Measurements from ENCODE around the gene QSER1. TPM values are rescaled to one million over a fixed set of nuclear protein-coding genes. Genes with fewer than 3 reads are reported as not detected.

QSER1 gene
- total and polyA plus RNA-seq, 4 experiments from 2014 or later = 0.18 to 13.0 (median 6.5) TPM

- H3K9me3 ChIP-seq (ENCODE audit: control insufficient read depth in 1 of 2, low read length in 2 of 2) = no peaks in the 10 kb centered on the region
- intact Hi-C loops (cut with micrococcal nuclease) = loop anchor here (10.0 kb wide), 1 partner anchor 53 kb away; no protein-coding TSS in a partner anchor
- H3K27ac ChIP-seq (ENCODE audit: low read depth, low read length) = no peak overlapping the region
- H3K4me1 ChIP-seq (ENCODE audit: insufficient read depth, low read length) = peaks cover 17% of the 10 kb centered on the region
- H3K36me3 Mint-ChIP-seq = no peaks in the 10 kb centered on the region
- H3K4me1 Mint-ChIP-seq = peaks cover 9 to 35% (median 22%) of the 10 kb centered on the region in 4 donors
- ChIA-PET CTCF (ENCODE audit: partially characterized antibody) (interaction anchor here (1.5 to 2.2 kb wide), 3 partner anchors 10 to 44 kb away, joined by 3 to 6 read pairs (median 5); no protein-coding TSS in a partner anchor), POLR2A (ENCODE audit: partially characterized antibody) (interaction anchor here (4.9 kb wide), 1 partner anchor 21 kb away, joined by 43 read pairs; the partner anchor contains the start of gene TCP11L1)
- no peak overlapping the region for H3K4me3 Mint-ChIP-seq
- no peak overlapping the region for H3K27ac Mint-ChIP-seq
- H3K4me3 ChIP-seq (ENCODE audit: low read length in 2 of 2) = no peak overlapping the region
- H3K27me3 ChIP-seq (ENCODE audit: insufficient read depth, low read length) = peaks cover 3% of the 10 kb centered on the region
- H3K27me3 Mint-ChIP-seq = peaks cover 11 to 19% of the 10 kb centered on the region in 2 donors
- DNase-seq = no peak
- no peaks in the 10 kb centered on the region for H3K9me3 Mint-ChIP-seq
- H3K36me3 ChIP-seq (ENCODE audit: insufficient read depth, low read length) = no peaks in the 10 kb centered on the region
Measured at GRCh38 chr11:33017478-33017877, 124.9 kb downstream of the QSER1 start.

DNA sequence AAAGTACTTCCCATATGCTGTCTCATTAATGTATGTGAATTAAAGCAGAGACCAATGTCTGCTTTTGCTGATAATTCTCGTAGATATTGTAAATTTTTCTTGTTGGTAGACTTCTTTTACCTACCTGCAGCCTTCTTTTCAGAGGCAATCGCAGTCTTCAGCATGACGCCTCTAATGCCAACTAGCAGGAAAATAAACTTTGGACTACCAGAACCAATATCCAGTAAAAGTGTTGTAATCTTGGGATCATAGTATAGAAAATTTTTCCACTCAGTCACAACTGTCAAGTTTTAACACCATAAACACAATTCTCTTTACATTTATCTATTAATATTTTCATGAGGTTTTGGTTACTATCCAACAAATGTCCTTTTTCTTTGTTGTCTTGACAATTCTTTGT is 125.4 kb downstream of the QSER1 start:
- no peak overlapping the region for H3K4me3 ChIP-seq (ENCODE audit: low read length in 2 of 2)
- Mint-ChIP-seq H3K27me3 (peaks cover 11 to 19% of the 10 kb centered on the region in 2 donors), H3K27ac (no peak overlapping the region), H3K36me3 (no peaks in the 10 kb centered on the region), H3K9me3 (no peaks in the 10 kb centered on the region), H3K4me3 (no peak overlapping the region), H3K4me1 (peaks cover 9 to 31% (median 19%) of the 10 kb centered on the region in 4 donors)
- intact Hi-C loops (cut with micrococcal nuclease) = loop anchor here (10.0 kb wide), 1 partner anchor 53 kb away; no protein-coding TSS in a partner anchor
- DNase-seq = no peak
- ChIA-PET POLR2A (ENCODE audit: partially characterized antibody) (interaction anchor here (4.9 kb wide), 1 partner anchor 21 kb away, joined by 43 read pairs; the partner anchor contains the start of gene TCP11L1), CTCF (ENCODE audit: partially characterized antibody) (no interaction called here)
- peaks cover 14% of the 10 kb centered on the region for H3K4me1 ChIP-seq (ENCODE audit: insufficient read depth, low read length)
- peaks cover 3% of the 10 kb centered on the region for H3K27me3 ChIP-seq (ENCODE audit: insufficient read depth, low read length)
- H3K9me3 ChIP-seq (ENCODE audit: control insufficient read depth in 1 of 2, low read length in 2 of 2) = no peaks in the 10 kb centered on the region
- H3K36me3 ChIP-seq (ENCODE audit: insufficient read depth, low read length) = no peaks in the 10 kb centered on the region
- H3K27ac ChIP-seq (ENCODE audit: low read depth, low read length) = no peak overlapping the region

DNA sequence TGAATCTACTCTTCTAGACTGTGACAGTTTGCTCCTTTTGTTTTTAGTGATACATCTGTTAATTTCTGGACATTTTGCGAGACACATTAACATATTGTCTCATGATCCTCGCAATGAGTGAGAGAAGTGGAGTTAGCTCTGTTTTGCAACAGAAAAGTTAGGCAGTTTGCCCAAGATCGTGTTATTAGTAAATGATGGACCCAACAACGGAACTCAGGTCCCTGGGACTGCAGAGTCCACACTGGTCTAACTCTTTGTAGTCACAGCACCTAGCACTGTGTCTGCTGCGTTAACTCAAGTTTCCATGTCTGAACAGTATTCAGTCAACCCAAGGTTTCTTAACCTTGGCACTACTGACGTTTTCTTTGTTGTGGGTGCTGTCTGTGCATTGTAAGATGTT is 126.2 kb downstream of the QSER1 start:
- intact Hi-C loops (cut with micrococcal nuclease) = loop anchor here (10.0 kb wide), 1 partner anchor 54 kb away; no protein-coding TSS in a partner anchor
- H3K27ac ChIP-seq (ENCODE audit: low read depth, low read length) = no peak overlapping the region
- no peaks in the 10 kb centered on the region for H3K36me3 Mint-ChIP-seq
- no peak for DNase-seq
- H3K4me1 Mint-ChIP-seq = peaks cover 8 to 22% (median 17%) of the 10 kb centered on the region in 4 donors
- POLR2A ChIA-PET (ENCODE audit: partially characterized antibody) = no interaction called here
- CTCF ChIA-PET (ENCODE audit: partially characterized antibody) = no interaction called here
- no peaks in the 10 kb centered on the region for H3K9me3 ChIP-seq (ENCODE audit: control insufficient read depth in 1 of 2, low read length in 2 of 2)
- H3K36me3 ChIP-seq (ENCODE audit: insufficient read depth, low read length) = no peaks in the 10 kb centered on the region
- H3K9me3 Mint-ChIP-seq = no peaks in the 10 kb centered on the region
- H3K27me3 Mint-ChIP-seq = peaks cover 11 to 19% of the 10 kb centered on the region in 2 donors
- H3K4me3 ChIP-seq (ENCODE audit: low read length in 2 of 2) = no peak overlapping the region
- no peak overlapping the region for H3K27ac Mint-ChIP-seq
- H3K4me3 Mint-ChIP-seq = no peak overlapping the region
- peaks cover 14% of the 10 kb centered on the region for H3K4me1 ChIP-seq (ENCODE audit: insufficient read depth, low read length)
- H3K27me3 ChIP-seq (ENCODE audit: insufficient read depth, low read length) = peaks cover 3% of the 10 kb centered on the region

- Mint-ChIP-seq H3K27ac (no peak overlapping the region), H3K4me1 (peaks cover 3 to 18% (median 9%) of the 10 kb centered on the region in 4 donors), H3K36me3 (no peaks in the 10 kb centered on the region), H3K9me3 (no peaks in the 10 kb centered on the region), H3K4me3 (no peak overlapping the region), H3K27me3 (peaks cover 9 to 17% of the 10 kb centered on the region in 2 donors)
- DNase-seq = no peak
- Histone ChIP-seq H3K27ac (ENCODE audit: low read depth, low read length) (no peak overlapping the region), H3K36me3 (ENCODE audit: insufficient read depth, low read length) (no peaks in the 10 kb centered on the region), H3K9me3 (ENCODE audit: control insufficient read depth in 1 of 2, low read length in 2 of 2) (no peaks in the 10 kb centered on the region), H3K4me1 (ENCODE audit: insufficient read depth, low read length) (peaks cover 9% of the 10 kb centered on the region), H3K4me3 (ENCODE audit: low read length in 2 of 2) (no peak overlapping the region), H3K27me3 (ENCODE audit: insufficient read depth, low read length) (peaks cover 2% of the 10 kb centered on the region)
- ChIA-PET POLR2A (ENCODE audit: partially characterized antibody) (no interaction called here), CTCF (ENCODE audit: partially characterized antibody) (interaction anchor here (1.0 to 2.0 kb wide), 6 partner anchors 9 to 53 kb away, joined by 3 to 10 read pairs (median 4); partner anchors contain the start of gene TCP11L1)
- intact Hi-C loops (cut with micrococcal nuclease) = no loop called here
Measured at GRCh38 chr11:33021501-33021900, 128.9 kb downstream of the QSER1 start.

- no peak overlapping the region for H3K27ac Mint-ChIP-seq
- Histone ChIP-seq H3K27ac (ENCODE audit: low read depth, low read length) (no peak overlapping the region), H3K27me3 (ENCODE audit: insufficient read depth, low read length) (no peaks in the 10 kb centered on the region), H3K4me3 (ENCODE audit: low read length in 2 of 2) (no peak overlapping the region), H3K9me3 (ENCODE audit: control insufficient read depth in 1 of 2, low read length in 2 of 2) (no peaks in the 10 kb centered on the region), H3K4me1 (ENCODE audit: insufficient read depth, low read length) (peaks cover 7% of the 10 kb centered on the region), H3K36me3 (ENCODE audit: insufficient read depth, low read length) (no peaks in the 10 kb centered on the region)
- H3K4me1 Mint-ChIP-seq = peaks cover 2 to 17% (median 7%) of the 10 kb centered on the region in 4 donors
- H3K4me3 Mint-ChIP-seq = no peak overlapping the region
- no peaks in the 10 kb centered on the region for H3K36me3 Mint-ChIP-seq
- POLR2A ChIA-PET (ENCODE audit: partially characterized antibody) = interaction anchor here (1.4 kb wide), 1 partner anchor 17 kb away, joined by 11 read pairs; the partner anchor contains the start of gene TCP11L1
- no peak for DNase-seq
- H3K27me3 Mint-ChIP-seq = peaks cover 8 to 15% of the 10 kb centered on the region in 2 donors
- intact Hi-C loops (cut with micrococcal nuclease) = no loop called here
- CTCF ChIA-PET (ENCODE audit: partially characterized antibody) = interaction anchor here (0.9 to 2.0 kb wide), 7 partner anchors 12 to 63 kb away, joined by 3 to 10 read pairs (median 4); partner anchors contain the start of gene TCP11L1
- no peaks in the 10 kb centered on the region for H3K9me3 Mint-ChIP-seq
Measured at GRCh38 chr11:33021937-33022336, 129.3 kb downstream of the QSER1 start.

DNA sequence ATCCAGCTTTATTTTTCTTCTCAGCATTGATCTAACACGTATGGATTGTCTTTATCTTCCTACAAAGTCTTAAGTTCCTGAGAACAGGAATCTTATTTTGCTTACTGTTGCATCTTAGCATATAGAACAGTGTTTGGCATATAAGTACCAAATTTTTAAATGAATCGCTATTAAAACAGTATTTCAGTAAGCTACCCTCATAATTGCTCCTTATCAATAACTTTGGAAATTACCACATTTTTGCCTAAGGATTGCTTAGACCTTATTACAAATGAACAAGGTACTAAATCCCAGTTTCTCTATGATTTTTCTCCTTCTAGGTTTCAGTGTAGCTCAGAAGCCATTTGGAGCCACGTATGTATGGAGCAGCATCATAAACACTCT is 132.7 kb downstream of the QSER1 start:
- H3K4me1 Mint-ChIP-seq = peaks cover 2 to 10% (median 7%) of the 10 kb centered on the region in 4 donors
- no peaks in the 10 kb centered on the region for H3K27me3 ChIP-seq (ENCODE audit: insufficient read depth, low read length)
- ChIA-PET CTCF (ENCODE audit: partially characterized antibody) (interaction anchor here (0.5 to 1.4 kb wide), 4 partner anchors 9 to 155 kb away, joined by 3 to 5 read pairs (median 3); partner anchors contain the start of genes DEPDC7 and TCP11L1), POLR2A (ENCODE audit: partially characterized antibody) (interaction anchor here (1.6 kb wide), 1 partner anchor 13 kb away, joined by 10 read pairs; no protein-coding TSS in a partner anchor)
- no peak overlapping the region for H3K4me3 Mint-ChIP-seq
- H3K4me1 ChIP-seq (ENCODE audit: insufficient read depth, low read length) = peaks cover 7% of the 10 kb centered on the region
- H3K27ac Mint-ChIP-seq = no peak overlapping the region
- peaks cover 0 to 2% of the 10 kb centered on the region in 2 donors for H3K27me3 Mint-ChIP-seq
- H3K36me3 Mint-ChIP-seq = no peaks in the 10 kb centered on the region
- no peaks in the 10 kb centered on the region for H3K9me3 Mint-ChIP-seq
- H3K4me3 ChIP-seq (ENCODE audit: low read length in 2 of 2) = no peak overlapping the region
- H3K9me3 ChIP-seq (ENCODE audit: control insufficient read depth in 1 of 2, low read length in 2 of 2) = no peaks in the 10 kb centered on the region
- no peak overlapping the region for H3K27ac ChIP-seq (ENCODE audit: low read depth, low read length)
- DNase-seq = no peak
- intact Hi-C loops (cut with micrococcal nuclease) = no loop called here
- no peaks in the 10 kb centered on the region for H3K36me3 ChIP-seq (ENCODE audit: insufficient read depth, low read length)

GRCh38 chr11:33027233-33027632 is 134.6 kb downstream of the QSER1 start:
- CTCF ChIA-PET (ENCODE audit: partially characterized antibody) = interaction anchor here (1.5 kb wide), 1 partner anchor 38 kb away, joined by 5 read pairs; no protein-coding TSS in a partner anchor
- H3K27ac Mint-ChIP-seq = no peak overlapping the region

More at GRCh38 chr11:33027233-33027632, 134.6 kb downstream of the QSER1 start:
- POLR2A ChIA-PET (ENCODE audit: partially characterized antibody) = interaction anchor here (2.7 kb wide), 1 partner anchor 12 kb away, joined by 9 read pairs; the partner anchor contains the start of gene TCP11L1
- Mint-ChIP-seq H3K36me3 (no peaks in the 10 kb centered on the region), H3K9me3 (no peaks in the 10 kb centered on the region), H3K27me3 (peaks cover 0 to 4% of the 10 kb centered on the region in 2 donors), H3K4me3 (no peak overlapping the region), H3K4me1 (peaks cover 0 to under 1% (median 0%) of the 10 kb centered on the region in 4 donors)
- Histone ChIP-seq H3K9me3 (ENCODE audit: control insufficient read depth in 1 of 2, low read length in 2 of 2) (no peaks in the 10 kb centered on the region), H3K27ac (ENCODE audit: low read depth, low read length) (no peak overlapping the region), H3K36me3 (ENCODE audit: insufficient read depth, low read length) (no peaks in the 10 kb centered on the region), H3K27me3 (ENCODE audit: insufficient read depth, low read length) (no peaks in the 10 kb centered on the region), H3K4me3 (ENCODE audit: low read length in 2 of 2) (no peak overlapping the region), H3K4me1 (ENCODE audit: insufficient read depth, low read length) (no peaks in the 10 kb centered on the region)
- no peak for DNase-seq
- intact Hi-C loops (cut with micrococcal nuclease) = no loop called here

Data from CD4-positive, alpha-beta memory T cell (primary cell).